MM.1S (cell line): ENCODE data around the gene FAM47E.

ENCODE experiments used
- CTCF ChIP-seq: fragments of 300-600 bp; sonication (generic); IDR thresholded peaks from 2 replicates; pipeline ENCODE4 v1.5.1; 2016; ENCODE audit warnings: antibody characterized with exemption, low read length, mixed read lengths
- EZH2 ChIP-seq: fragments of 300-600 bp; sonication (generic); optimal IDR thresholded peaks from 2 replicates; pipeline ENCODE3; 2017; ENCODE audit warnings: low read depth, mild to moderate bottlenecking, antibody characterized with exemption, low read length, mixed read lengths

- TF ChIP-seq CTCF (no peak), EZH2 (no peak)
Measured at GRCh38 chr4:76211769-76212708, 39.5 kb upstream of the FAM47E start.
